Upper lobe of left lung (tissue), 6 donors: ENCODE results near the gene CHRNA10. TPM values are rescaled to one million over a fixed set of nuclear protein-coding genes. Genes with fewer than 3 reads are reported as not detected.

Experiments used
- ATAC-seq, 2 donors: fragments of 200-7000 bp; cut with Tn5 transposase; one replicate each; pipeline ENCODE4 v1.9.1; 2022; ENCODE audit warnings: mild to moderate bottlenecking in 2 of 2, moderate library complexity in 2 of 2; ENCODE audit not compliant: low FRiP score in 2 of 2
- DNase-seq, 2 donors: peaks; one replicate each; pipeline ENCODE4 v3.0.0-alpha.2; 2019 to 2020
- H3K27ac ChIP-seq, 4 donors: fragments of 200-600 bp; sonication (generic); one replicate each; pipeline ENCODE4 v1.5.1; 2016 to 2019
- H3K27me3 ChIP-seq, 4 donors: fragments of 200-600 bp; sonication (generic); one replicate each; pipeline ENCODE4 v1.5.1; 2017 to 2019
- H3K36me3 ChIP-seq, 4 donors: fragments of 200-600 bp; sonication (generic); one replicate each; pipeline ENCODE4 v1.5.1; 2016 to 2019
- H3K4me1 ChIP-seq, 4 donors: fragments of 200-600 bp; sonication (generic); one replicate each; pipeline ENCODE4 v1.5.1; 2018 to 2019
- H3K4me3 ChIP-seq, 4 donors: fragments of 200-600 bp; sonication (generic); one replicate each; pipeline ENCODE4 v1.5.1; 2017 to 2019; ENCODE audit warnings: mild to moderate bottlenecking in 2 of 4, moderate library complexity in 1 of 4
- H3K9me3 ChIP-seq, 4 donors: fragments of 200-600 bp; sonication (generic); one replicate each; pipeline ENCODE4 v1.5.1; 2018 to 2019
- CTCF ChIP-seq, 6 experiments: fragments of 450-650 bp in 4 of 6; fragments of 200-600 bp in 2 of 6; sonication (generic) in 2 of 6; IDR thresholded peaks; one replicate each; pipeline ENCODE4 v1.5.1; 2016 to 2019; ENCODE audit warnings: antibody characterized with exemption in 6 of 6
- EP300 ChIP-seq, 4 donors: sonication (generic); formaldehyde crosslinking; IDR thresholded peaks; one replicate each; pipeline ENCODE4 v1.5.1; 2017; ENCODE audit warnings: antibody characterized with exemption in 4 of 4, control low read depth in 2 of 4
- POLR2A ChIP-seq, 4 donors: fragments of 450-650 bp; IDR thresholded peaks; one replicate each; pipeline ENCODE4 v1.5.1; 2016 to 2017; ENCODE audit warnings: antibody characterized with exemption in 4 of 4, mild to moderate bottlenecking in 2 of 4
- POLR2AphosphoS5 ChIP-seq, 2 donors: sonication (generic); formaldehyde crosslinking; IDR thresholded peaks; one replicate each; pipeline ENCODE4 v1.5.1; 2017; ENCODE audit warnings: antibody characterized with exemption in 2 of 2
- WGBS, 2 donors: methylation state at CpG; one replicate each; pipeline ENCODE4 v1.1.5; 2017 to 2018; 5-methylcytosine and 5-hydroxymethylcytosine counted together
- total RNA-seq, 6 donors: library from RNA; depleted of rRNA in 4 of 6; stranded (reverse); fragments of >200 nt in 4 of 6; gene quantifications; one replicate each; pipeline versions ENCODE4 v1.1.0 to v1.2.1, GENCODE V29; 2016 to 2021
- donor health status: DM: no; HTN: no; CAD: no; lungs with moderate emphysema.
- donor health status: DM: no; HTN: yes; CAD: no; lungs with severe emphysema.

The CHRNA10 gene
- total RNA-seq, 6 donors from 2014 or later: 0.89 to 6.3 (median 2.3) TPM; not detected in 1

GRCh38 chr11:3638513-3638912 lies 32.7 kb downstream of the CHRNA10 start:
- peaks cover 12 to 20% (median 16%) of the 10 kb centered on the region in 4 donors for H3K4me1 ChIP-seq
- H3K27ac ChIP-seq: no peak overlapping the region
- DNase-seq (no peak), ATAC-seq (no peak)
- H3K4me3 ChIP-seq: no peak overlapping the region
- 92% methylated on average over 3 to 5 of the region's 5 CpGs for WGBS, 2 donors
- no peaks in the 10 kb centered on the region for H3K36me3 ChIP-seq
- H3K27me3 ChIP-seq: no peaks in the 10 kb centered on the region
- no peaks in the 10 kb centered on the region for H3K9me3 ChIP-seq
- TF ChIP-seq POLR2AphosphoS5 (IDR thresholded peaks at IDR 0.05) (no peak), POLR2A (IDR thresholded peaks at IDR 0.05) (no peak), EP300 (IDR thresholded peaks at IDR 0.05) (no peak), CTCF (IDR thresholded peaks at IDR 0.05) (no peak)

- no peak for TF ChIP-seq POLR2AphosphoS5 (IDR thresholded peaks at IDR 0.05)
- TF ChIP-seq CTCF (IDR thresholded peaks at IDR 0.05): no peak
- no peak for TF ChIP-seq POLR2A (IDR thresholded peaks at IDR 0.05)
- TF ChIP-seq EP300 (IDR thresholded peaks at IDR 0.05): no peak
- Histone ChIP-seq H3K36me3 (no peaks in the 10 kb centered on the region), H3K4me1 (peaks cover 0 to 7% (median 3%) of the 10 kb centered on the region in 4 donors), H3K27me3 (no peaks in the 10 kb centered on the region), H3K27ac (no peak overlapping the region), H3K9me3 (no peaks in the 10 kb centered on the region), H3K4me3 (no peak overlapping the region)
- no peak for ATAC-seq
- DNase-seq: no peak
- 87 to 89% methylated on average over 13 of the region's 13 CpGs for WGBS, 2 donors
These were observed 34.0 kb downstream of the CHRNA10 start for GRCh38 chr11:3637201-3637600.

GRCh38 chr11:3635641-3636375 lies 35.4 kb downstream of the CHRNA10 start:
- no peaks in the 10 kb centered on the region for H3K4me1 ChIP-seq
- no peak overlapping the region for H3K4me3 ChIP-seq
- TF ChIP-seq CTCF (IDR thresholded peaks at IDR 0.05) (no peak), POLR2AphosphoS5 (IDR thresholded peaks at IDR 0.05) (no peak), POLR2A (IDR thresholded peaks at IDR 0.05) (no peak), EP300 (IDR thresholded peaks at IDR 0.05) (no peak)
- no peaks in the 10 kb centered on the region for H3K9me3 ChIP-seq
- no peak for DNase-seq
- 93 to 95% methylated on average over 15 of the region's 15 CpGs for WGBS, 2 donors
- ATAC-seq: no peak
- H3K27ac ChIP-seq: no peak overlapping the region
- H3K27me3 ChIP-seq: no peaks in the 10 kb centered on the region
- H3K36me3 ChIP-seq: no peaks in the 10 kb centered on the region

GRCh38 chr11:3632070-3632660 lies 39.0 kb downstream of the CHRNA10 start:
- Histone ChIP-seq H3K9me3 (no peaks in the 10 kb centered on the region), H3K4me1 (no peaks in the 10 kb centered on the region), H3K36me3 (no peaks in the 10 kb centered on the region), H3K4me3 (no peak overlapping the region), H3K27me3 (no peaks in the 10 kb centered on the region), H3K27ac (no peak overlapping the region)
- TF ChIP-seq EP300 (IDR thresholded peaks at IDR 0.05) (no peak), CTCF (IDR thresholded peaks at IDR 0.05) (no peak)
- WGBS, 2 donors: 89 to 99% methylated on average over 5 of the region's 5 CpGs
- DNase-seq: no peak
- no peak for ATAC-seq

- ATAC-seq: no peak
- no peak overlapping the region for H3K4me3 ChIP-seq
- TF ChIP-seq CTCF (IDR thresholded peaks at IDR 0.05): no peak
- no peak for TF ChIP-seq POLR2A (IDR thresholded peaks at IDR 0.05)
- TF ChIP-seq EP300 (IDR thresholded peaks at IDR 0.05): no peak
- no peak for TF ChIP-seq POLR2AphosphoS5 (IDR thresholded peaks at IDR 0.05)
- DNase-seq: no peak
- H3K4me1 ChIP-seq: no peaks in the 10 kb centered on the region
- 92 to 96% methylated on average over 4 of the region's 4 CpGs for WGBS, 2 donors
- no peaks in the 10 kb centered on the region for H3K9me3 ChIP-seq
- no peaks in the 10 kb centered on the region for H3K27me3 ChIP-seq
- no peak overlapping the region for H3K27ac ChIP-seq
- no peaks in the 10 kb centered on the region for H3K36me3 ChIP-seq
These were observed 39.9 kb downstream of the CHRNA10 start for GRCh38 chr11:3631331-3631730.
